ENCODE results near the gene BRD1.

Gene BRD1

GRCh38 chr22:49847751-49848689 is 20.3 kb upstream of the BRD1 start:
- TF ChIP-seq CTCF (IDR thresholded peaks at IDR 0.05; ENCODE audit: low read length, missing control alignments): no peak
- H3K4me3 ChIP-seq (replicated peaks; ENCODE audit: low read depth, low read length): no peak overlapping the region
- DNase-seq (ENCODE audit: low read depth): no peak

GRCh38 chr22:49845666-49846459 is 18.2 kb upstream of the BRD1 start:
- no peak for DNase-seq (ENCODE audit: low read depth)
- no peak for TF ChIP-seq CTCF (IDR thresholded peaks at IDR 0.05; ENCODE audit: low read length, missing control alignments)
- no peak overlapping the region for H3K4me3 ChIP-seq (replicated peaks; ENCODE audit: low read depth, low read length)

GRCh38 chr22:49845241-49845640 is 17.6 kb upstream of the BRD1 start:
- H3K4me3 ChIP-seq (replicated peaks; ENCODE audit: low read depth, low read length): no peak overlapping the region
- TF ChIP-seq CTCF (IDR thresholded peaks at IDR 0.05; ENCODE audit: low read length, missing control alignments): no peak
- no peak for DNase-seq (ENCODE audit: low read depth)

GRCh38 chr22:49838771-49839717 is 11.4 kb upstream of the BRD1 start:
- no peak for DNase-seq (ENCODE audit: low read depth)
- TF ChIP-seq CTCF (IDR thresholded peaks at IDR 0.05; ENCODE audit: low read length, missing control alignments): no peak
- no peak overlapping the region for H3K4me3 ChIP-seq (replicated peaks; ENCODE audit: low read depth, low read length)

- DNase-seq (ENCODE audit: low read depth): no peak
- TF ChIP-seq CTCF (IDR thresholded peaks at IDR 0.05; ENCODE audit: low read length, missing control alignments): no peak
- no peak overlapping the region for H3K4me3 ChIP-seq (replicated peaks; ENCODE audit: low read depth, low read length)
Measured at GRCh38 chr22:49833340-49834007, 5.8 kb upstream of the BRD1 start.
